Astrocyte of the cerebellum (primary cell): ENCODE results near the gene GLIPR2.

Experiments used
- DNase-seq: peaks from one replicate; pipeline ENCODE4 v3.0.0-alpha.2; 2011; ENCODE audit warnings: low read depth
- H3K4me3 ChIP-seq: 2 replicates; pipeline ENCODE4 v1.5.1; 2011; ENCODE audit warnings: mild to moderate bottlenecking, low read depth, low read length, moderate library complexity
- CTCF ChIP-seq: IDR thresholded peaks from 2 replicates; pipeline ENCODE4 v1.5.1; 2012; ENCODE audit warnings: low read length, low read depth, moderate library complexity, mild to moderate bottlenecking; ENCODE audit errors: missing control alignments
- in situ Hi-C: cut with HindIII; loops from 2 replicates; pipeline ENCODE4 v1.10.0; 2017; ENCODE audit warnings: low sequenced_read_pairs

Gene GLIPR2

GRCh38 chr9:36207546-36208012 lies 71.0 kb downstream of the GLIPR2 start:
- no peak overlapping the region for H3K4me3 ChIP-seq
- in situ Hi-C loops, result no loop called here
- no peak for DNase-seq
- TF ChIP-seq CTCF, result no peak

- no peak overlapping the region for H3K4me3 ChIP-seq
- in situ Hi-C loops, result no loop called here
- no peak for TF ChIP-seq CTCF
- DNase-seq, result no peak
Observed at GRCh38 chr9:36208521-36209253, 72.2 kb downstream of the GLIPR2 start.

GRCh38 chr9:36210722-36211121 lies 74.2 kb downstream of the GLIPR2 start:
- in situ Hi-C loops, result no loop called here
- H3K4me3 ChIP-seq, result no peak overlapping the region
- no peak for TF ChIP-seq CTCF
- DNase-seq, result no peak

DNA sequence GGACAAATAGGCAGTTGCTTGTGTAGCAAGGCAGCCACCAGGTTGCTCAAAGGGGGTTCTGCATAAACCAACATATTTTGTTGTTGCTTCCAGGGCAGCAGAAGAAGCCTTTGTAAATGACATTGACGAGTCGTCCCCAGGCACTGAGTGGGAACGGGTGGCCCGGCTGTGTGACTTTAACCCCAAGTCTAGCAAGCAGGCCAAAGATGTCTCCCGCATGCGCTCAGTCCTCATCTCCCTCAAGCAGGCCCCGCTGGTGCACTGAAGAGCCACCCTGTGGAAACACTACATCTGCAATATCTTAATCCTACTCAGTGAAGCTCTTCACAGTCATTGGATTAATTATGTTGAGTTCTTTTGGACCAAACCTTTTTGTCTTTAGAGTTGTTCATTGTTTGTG lies 75.0 kb downstream of the GLIPR2 start:
- no peak overlapping the region for H3K4me3 ChIP-seq
- in situ Hi-C loops, result no loop called here
- DNase-seq, result no peak
- TF ChIP-seq CTCF, result no peak

GRCh38 chr9:36213387-36213786 lies 76.9 kb downstream of the GLIPR2 start:
- in situ Hi-C loops, result no loop called here
- no peak for TF ChIP-seq CTCF
- DNase-seq, result no peak
- H3K4me3 ChIP-seq, result no peak overlapping the region
